GM18517 (cell line): ENCODE results near the gene GNAT1.

Source experiments
- ATAC-seq: cut with Tn5 transposase; IDR thresholded peaks from one replicate; pipeline ENCODE4 v1.9.1; 2021; ENCODE audit warnings: mild to moderate bottlenecking, moderate library complexity; ENCODE audit not compliant: unreplicated experiment

The GNAT1 gene

GRCh38 chr3:50162034-50162883 is 29.2 kb upstream of the GNAT1 start:
- no peak for ATAC-seq

GRCh38 chr3:50163572-50164455 is 27.6 kb upstream of the GNAT1 start:
- ATAC-seq: no peak

GRCh38 chr3:50164481-50164880 is 26.9 kb upstream of the GNAT1 start:
- ATAC-seq: no peak

- ATAC-seq: no peak
Observed at GRCh38 chr3:50164984-50165909, 26.2 kb upstream of the GNAT1 start.

GRCh38 chr3:50165910-50166538 is 25.4 kb upstream of the GNAT1 start:
- ATAC-seq: no peak

- ATAC-seq: no peak
Observed at GRCh38 chr3:50166620-50167019, 24.8 kb upstream of the GNAT1 start.

GRCh38 chr3:50167069-50167840 is 24.2 kb upstream of the GNAT1 start:
- no peak for ATAC-seq

- no peak for ATAC-seq
Observed at GRCh38 chr3:50167841-50168209, 23.6 kb upstream of the GNAT1 start.

GRCh38 chr3:50168388-50168787 is 23.0 kb upstream of the GNAT1 start:
- ATAC-seq: no peak

GRCh38 chr3:50168791-50169190 is 22.6 kb upstream of the GNAT1 start:
- ATAC-seq: no peak

- no peak for ATAC-seq
Observed at GRCh38 chr3:50169232-50169832, 22.1 kb upstream of the GNAT1 start.

GRCh38 chr3:50169858-50170257 is 21.6 kb upstream of the GNAT1 start:
- ATAC-seq: no peak

GRCh38 chr3:50170689-50171088 is 20.7 kb upstream of the GNAT1 start:
- ATAC-seq: no peak

GRCh38 chr3:50171540-50172301 is 19.7 kb upstream of the GNAT1 start:
- no peak for ATAC-seq

GRCh38 chr3:50172626-50173220 is 18.7 kb upstream of the GNAT1 start:
- ATAC-seq: no peak

GRCh38 chr3:50173685-50174516 is 17.5 kb upstream of the GNAT1 start:
- no peak for ATAC-seq

GRCh38 chr3:50174517-50174895 is 16.9 kb upstream of the GNAT1 start:
- ATAC-seq: no peak
